ENCODE results near the gene GPR161. TPM values are rescaled to one million over a fixed set of nuclear protein-coding genes. Genes with fewer than 3 reads are reported as not detected.

GPR161 gene
- total RNA-seq, 3 donors from 2014 or later: 2.2 to 13.1 (median 4.2) TPM

- DNase-seq (no peak), ATAC-seq (no peak)
- Histone ChIP-seq H3K36me3 (ENCODE audit: low read depth) (no peaks in the 10 kb centered on the region), H3K4me3 (no peak overlapping the region), H3K9me3 (no peaks in the 10 kb centered on the region), H3K4me1 (ENCODE audit: low read depth) (no peaks in the 10 kb centered on the region)
- TF ChIP-seq CTCF (IDR thresholded peaks at IDR 0.05): no peak
- intact Hi-C loops (cut with DNase I, micrococcal nuclease): no loop called here
Measured at GRCh38 chr1:168129933-168130332, 6.8 kb downstream of the GPR161 start.

- TF ChIP-seq CTCF (IDR thresholded peaks at IDR 0.05): no peak
- intact Hi-C loops (cut with DNase I, micrococcal nuclease): no loop called here
- Histone ChIP-seq H3K4me1 (ENCODE audit: low read depth) (no peaks in the 10 kb centered on the region), H3K4me3 (no peak overlapping the region), H3K36me3 (ENCODE audit: low read depth) (no peaks in the 10 kb centered on the region), H3K9me3 (no peaks in the 10 kb centered on the region)
- ATAC-seq: no peak
- DNase-seq: no peak
Measured at GRCh38 chr1:168127503-168127902, 9.2 kb downstream of the GPR161 start.

GRCh38 chr1:168125051-168125450 is 11.7 kb downstream of the GPR161 start:
- H3K9me3 ChIP-seq: no peaks in the 10 kb centered on the region
- no peak for TF ChIP-seq CTCF (IDR thresholded peaks at IDR 0.05)
- no peak overlapping the region for H3K4me3 ChIP-seq
- no peak for ATAC-seq
- H3K36me3 ChIP-seq (ENCODE audit: low read depth): no peaks in the 10 kb centered on the region
- intact Hi-C loops (cut with DNase I, micrococcal nuclease): no loop called here
- H3K4me1 ChIP-seq (ENCODE audit: low read depth): no peaks in the 10 kb centered on the region
- no peak for DNase-seq

GRCh38 chr1:168121401-168122011 is 15.2 kb downstream of the GPR161 start:
- Histone ChIP-seq H3K9me3 (no peaks in the 10 kb centered on the region), H3K4me3 (no peak overlapping the region), H3K36me3 (ENCODE audit: low read depth) (no peaks in the 10 kb centered on the region), H3K4me1 (ENCODE audit: low read depth) (no peaks in the 10 kb centered on the region)
- ATAC-seq (peak; percentile 53), DNase-seq (peak; percentile 42 to 71 (median 45))
- TF ChIP-seq CTCF (IDR thresholded peaks at IDR 0.05): no peak
- intact Hi-C loops (cut with DNase I, micrococcal nuclease): no loop called here

- H3K4me3 ChIP-seq: no peak overlapping the region
- H3K4me1 ChIP-seq (ENCODE audit: low read depth): peaks cover 6% of the 10 kb centered on the region
- no peak for ATAC-seq
- no peaks in the 10 kb centered on the region for H3K9me3 ChIP-seq
- intact Hi-C loops (cut with DNase I, micrococcal nuclease): no loop called here
- H3K36me3 ChIP-seq (ENCODE audit: low read depth): no peaks in the 10 kb centered on the region
- no peak for DNase-seq
- no peak for TF ChIP-seq CTCF (IDR thresholded peaks at IDR 0.05)
Measured at GRCh38 chr1:168119750-168120149, 17.0 kb downstream of the GPR161 start.

Data from mucosa of descending colon (tissue), 3 donors.